SU-DHL-6 (cell line): Measurements from ENCODE around the gene GID4.

ENCODE experiments used
- H2AFZ ChIP-seq: fragments of 200-600 bp; sonication (generic); 2 replicates; pipeline ENCODE4 v1.6.1; 2014; ENCODE audit warnings: low read depth, mild to moderate bottlenecking, moderate library complexity, mixed read lengths, antibody characterized with exemption, low read length; ENCODE audit not compliant: severe bottlenecking
- H3F3A ChIP-seq: fragments of 200-600 bp; shearing (Covaris generic); 2 replicates; pipeline ENCODE4 v1.6.0; 2016; ENCODE audit warnings: antibody characterized with exemption, mild to moderate bottlenecking; ENCODE audit not compliant: insufficient read depth
- H3K27ac ChIP-seq: fragments of 200-600 bp; sonication (generic); 2 replicates; pipeline ENCODE4 v1.5.1; 2016; ENCODE audit warnings: low read depth, mild to moderate bottlenecking, low read length, moderate library complexity, mixed read lengths
- H3K27me3 ChIP-seq: fragments of 200-600 bp; sonication (generic), shearing (Covaris generic); 2 replicates; pipeline ENCODE4 v1.6.0; 2014; ENCODE audit warnings: mild to moderate bottlenecking, low read length
- H3K36me3 ChIP-seq: fragments of 200-600 bp; sonication (generic); 2 replicates; pipeline ENCODE4 v1.6.1; 2014; ENCODE audit warnings: mild to moderate bottlenecking, low read length, mixed read lengths
- H3K4me2 ChIP-seq: fragments of 300-600, 200-600 bp; shearing (Covaris generic), sonication (generic); 2 replicates; pipeline ENCODE4 v1.6.0; 2014; ENCODE audit warnings: low read length, low read depth, mild to moderate bottlenecking; ENCODE audit not compliant: poor library complexity, severe bottlenecking
- H3K4me3 ChIP-seq: fragments of 200-600 bp; sonication (generic); 2 replicates; pipeline ENCODE4 v1.5.1; 2014; ENCODE audit warnings: antibody characterized with exemption, low read length, mild to moderate bottlenecking, mixed read lengths; ENCODE audit not compliant: insufficient read depth, poor library complexity, severe bottlenecking
- H3K79me2 ChIP-seq: fragments of 200-600 bp; sonication (generic); 2 replicates; pipeline ENCODE4 v1.6.1; 2014; ENCODE audit warnings: mild to moderate bottlenecking, low read length, moderate library complexity; ENCODE audit not compliant: insufficient read depth
- H3K9ac ChIP-seq: fragments of 200-600 bp; sonication (generic); 2 replicates; pipeline ENCODE4 v1.7.0; 2014; ENCODE audit warnings: mild to moderate bottlenecking, low read length
- H3K9me2 ChIP-seq: fragments of 200-600 bp; sonication (generic); replicated peaks from 2 replicates; pipeline ENCODE4 v1.6.1; 2014; ENCODE audit warnings: low read length; ENCODE audit not compliant: insufficient read depth
- H3K9me3 ChIP-seq: fragments of 200-600 bp; sonication (generic); 2 replicates; pipeline ENCODE4 v1.6.1; 2014; ENCODE audit warnings: low read length, mixed read lengths; ENCODE audit not compliant: insufficient read depth
- H4K20me1 ChIP-seq: fragments of 200-600 bp; sonication (generic); 2 replicates; pipeline ENCODE4 v1.6.1; 2014; ENCODE audit warnings: low read depth, mild to moderate bottlenecking, antibody characterized with exemption, low read length, moderate library complexity, mixed read lengths
- EZH2phosphoT487 ChIP-seq: fragments of 200-600 bp; sonication (generic), shearing (Covaris generic); conservative IDR thresholded peaks from 2 replicates; pipeline ENCODE4 v1.6.1; 2018; ENCODE audit warnings: mild to moderate bottlenecking, antibody characterized with exemption, low read length, moderate library complexity, mixed read lengths
- TF ChIP-seq, protein P1 (sequence below): fragments of 200-600 bp; sonication (generic); IDR thresholded peaks from one replicate; pipeline ENCODE4 v1.5.1; 2017; ENCODE audit warnings: antibody characterized with exemption, mild to moderate bottlenecking, low read length, moderate library complexity; ENCODE audit not compliant: insufficient read depth, poor library complexity, severe bottlenecking

GID4 gene

GRCh38 chr17:18004345-18004744 is 34.9 kb upstream of the GID4 start:
- H3K4me2 ChIP-seq = no peak overlapping the region
- H3K9me3 ChIP-seq = no peaks in the 10 kb centered on the region
- no peaks in the 10 kb centered on the region for H3K79me2 ChIP-seq
- no peak overlapping the region for H2AFZ ChIP-seq
- no peak for TF ChIP-seq EZH2phosphoT487
- TF ChIP-seq, protein P1, sequence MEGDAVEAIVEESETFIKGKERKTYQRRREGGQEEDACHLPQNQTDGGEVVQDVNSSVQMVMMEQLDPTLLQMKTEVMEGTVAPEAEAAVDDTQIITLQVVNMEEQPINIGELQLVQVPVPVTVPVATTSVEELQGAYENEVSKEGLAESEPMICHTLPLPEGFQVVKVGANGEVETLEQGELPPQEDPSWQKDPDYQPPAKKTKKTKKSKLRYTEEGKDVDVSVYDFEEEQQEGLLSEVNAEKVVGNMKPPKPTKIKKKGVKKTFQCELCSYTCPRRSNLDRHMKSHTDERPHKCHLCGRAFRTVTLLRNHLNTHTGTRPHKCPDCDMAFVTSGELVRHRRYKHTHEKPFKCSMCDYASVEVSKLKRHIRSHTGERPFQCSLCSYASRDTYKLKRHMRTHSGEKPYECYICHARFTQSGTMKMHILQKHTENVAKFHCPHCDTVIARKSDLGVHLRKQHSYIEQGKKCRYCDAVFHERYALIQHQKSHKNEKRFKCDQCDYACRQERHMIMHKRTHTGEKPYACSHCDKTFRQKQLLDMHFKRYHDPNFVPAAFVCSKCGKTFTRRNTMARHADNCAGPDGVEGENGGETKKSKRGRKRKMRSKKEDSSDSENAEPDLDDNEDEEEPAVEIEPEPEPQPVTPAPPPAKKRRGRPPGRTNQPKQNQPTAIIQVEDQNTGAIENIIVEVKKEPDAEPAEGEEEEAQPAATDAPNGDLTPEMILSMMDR = no peak
- H3K36me3 ChIP-seq = no peaks in the 10 kb centered on the region
- no peaks in the 10 kb centered on the region for H3K9me2 ChIP-seq
- no peaks in the 10 kb centered on the region for H4K20me1 ChIP-seq
- no peak overlapping the region for H3K9ac ChIP-seq
- H3K27me3 ChIP-seq = no peaks in the 10 kb centered on the region
- no peak overlapping the region for H3K27ac ChIP-seq
- no peaks in the 10 kb centered on the region for H3F3A ChIP-seq
- no peak overlapping the region for H3K4me3 ChIP-seq

DNA sequence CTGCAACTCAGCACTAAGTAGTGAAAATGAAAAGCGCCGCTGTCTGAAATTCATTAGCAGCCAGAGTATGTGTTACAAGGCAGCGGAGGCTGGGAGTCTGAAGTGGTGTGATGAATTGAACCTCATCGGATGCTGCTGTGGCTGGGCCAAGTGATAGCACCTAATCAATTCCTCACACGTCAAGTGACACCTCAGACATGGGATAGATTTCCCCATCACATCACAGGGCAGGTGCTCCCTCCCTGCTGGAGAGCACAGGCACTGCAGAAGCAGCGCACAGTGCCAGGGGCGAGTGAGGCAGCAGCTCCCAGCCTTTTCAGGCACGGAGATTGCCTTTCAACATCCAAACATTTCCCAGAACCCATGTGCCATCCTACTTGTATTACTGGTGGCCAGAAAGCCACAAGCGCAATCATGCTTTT is 34.3 kb upstream of the GID4 start:
- no peak for TF ChIP-seq EZH2phosphoT487
- TF ChIP-seq, protein P1 = no peak
- H2AFZ ChIP-seq = no peak overlapping the region

DNA sequence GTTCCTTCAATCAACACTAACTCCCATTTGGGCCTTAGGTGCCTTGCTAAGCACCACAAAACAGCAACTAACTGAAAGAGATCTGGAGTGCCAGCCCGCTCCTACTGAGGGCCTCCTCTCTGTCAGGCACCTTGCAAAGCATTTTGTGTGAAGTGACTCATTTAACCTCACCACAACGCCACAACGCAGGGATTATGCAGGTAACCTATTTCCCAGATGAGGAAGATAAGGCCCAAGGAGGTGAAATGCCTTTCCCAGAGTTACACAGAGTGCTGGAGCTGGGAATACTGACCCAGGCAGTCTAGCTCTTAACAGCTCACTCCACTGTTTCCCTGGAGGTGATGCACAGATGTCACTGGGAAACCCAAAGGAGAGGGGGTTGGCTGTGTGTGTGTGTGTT is 33.7 kb upstream of the GID4 start:
- no peak overlapping the region for H3K27ac ChIP-seq

More for the DNA sequence above, 34.3 kb upstream of the GID4 start:
- Histone ChIP-seq H3F3A (no peaks in the 10 kb centered on the region), H3K4me2 (no peak overlapping the region), H3K27ac (no peak overlapping the region), H3K36me3 (no peaks in the 10 kb centered on the region), H3K9ac (no peak overlapping the region), H3K9me3 (no peaks in the 10 kb centered on the region), H3K27me3 (no peaks in the 10 kb centered on the region), H3K79me2 (no peaks in the 10 kb centered on the region), H3K9me2 (no peaks in the 10 kb centered on the region), H3K4me3 (no peak overlapping the region), H4K20me1 (no peaks in the 10 kb centered on the region)

More for the DNA sequence above, 33.7 kb upstream of the GID4 start:
- H3K36me3 ChIP-seq = no peaks in the 10 kb centered on the region
- no peaks in the 10 kb centered on the region for H3K79me2 ChIP-seq
- TF ChIP-seq EZH2phosphoT487 = no peak
- TF ChIP-seq, protein P1 = no peak
- no peaks in the 10 kb centered on the region for H4K20me1 ChIP-seq
- H3K4me3 ChIP-seq = no peak overlapping the region
- no peaks in the 10 kb centered on the region for H3F3A ChIP-seq
- H3K9ac ChIP-seq = no peak overlapping the region
- no peaks in the 10 kb centered on the region for H3K9me2 ChIP-seq
- no peaks in the 10 kb centered on the region for H3K9me3 ChIP-seq
- H2AFZ ChIP-seq = no peak overlapping the region
- no peaks in the 10 kb centered on the region for H3K27me3 ChIP-seq
- H3K4me2 ChIP-seq = no peak overlapping the region
